Measurements from ENCODE around the gene FOXO6.
A peak's percentile ranks its signal among the peaks of the same experiment; 100 is the strongest.

FOXO6 gene

DNA sequence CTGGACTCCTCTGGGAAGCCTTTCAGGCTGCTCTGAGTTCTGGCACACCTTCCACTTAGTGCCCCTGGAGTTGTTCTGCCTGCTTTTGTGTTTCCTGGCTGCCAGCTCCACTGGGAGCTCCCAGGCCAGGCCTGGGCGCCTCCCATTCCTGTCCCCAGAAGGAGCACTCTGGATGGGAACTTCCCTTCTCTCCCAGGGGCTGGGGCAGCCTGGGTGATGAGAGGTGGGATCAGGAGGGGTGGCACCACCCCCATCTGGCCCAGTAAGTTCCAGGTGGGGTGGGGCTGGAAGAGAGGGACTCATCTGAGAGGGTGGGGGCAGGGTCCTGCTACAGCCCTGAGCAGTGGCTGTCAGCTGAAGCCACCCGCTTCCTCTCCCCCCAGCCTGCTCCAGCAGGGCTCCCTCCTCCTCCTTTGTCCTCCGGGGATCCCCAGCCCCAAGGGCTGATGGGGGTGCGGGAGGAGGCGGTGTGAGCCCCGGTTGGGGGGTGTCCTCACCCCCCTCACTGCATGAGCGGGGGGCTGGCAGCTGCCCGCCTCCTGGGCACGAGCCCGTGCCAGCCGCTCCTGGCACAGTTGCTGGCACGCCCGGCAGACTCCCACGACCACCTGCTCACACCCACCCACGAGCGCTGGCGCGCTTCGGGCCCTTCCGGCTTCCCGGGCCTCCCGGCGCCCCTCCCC lies 4.7 kb downstream of the FOXO6 start:
- DNase-seq (ENCODE audit: low spot score) = no peak

- DNase-seq (ENCODE audit: low spot score) = no peak
Observed at GRCh38 chr1:41366455-41367287, 5.4 kb downstream of the FOXO6 start.

GRCh38 chr1:41367288-41367642 lies 6.0 kb downstream of the FOXO6 start:
- no peak for DNase-seq (ENCODE audit: low spot score)

GRCh38 chr1:41368366-41368765 lies 7.1 kb downstream of the FOXO6 start:
- no peak for DNase-seq (ENCODE audit: low spot score)

- no peak for DNase-seq (ENCODE audit: low spot score)
Observed at GRCh38 chr1:41368801-41369200, 7.6 kb downstream of the FOXO6 start.

DNA sequence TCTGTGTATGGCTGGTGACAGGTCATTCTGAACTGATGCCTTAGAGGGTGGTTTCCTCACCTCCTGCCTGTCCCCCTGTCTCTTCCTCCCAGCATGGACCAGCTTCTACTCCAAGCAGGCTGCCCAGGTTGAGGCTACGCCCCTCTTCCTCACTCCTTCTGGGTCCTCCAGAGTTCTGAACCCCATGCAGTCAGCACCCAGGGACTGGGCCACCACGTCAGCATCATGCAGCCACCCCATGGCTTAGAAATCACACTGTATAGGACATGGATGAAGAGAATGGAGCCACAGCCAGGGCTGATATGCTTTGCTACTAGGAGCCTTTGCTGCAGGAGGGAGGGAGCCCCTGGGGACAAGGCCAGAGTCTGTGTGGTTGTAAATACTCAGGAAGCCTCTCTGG lies 8.3 kb downstream of the FOXO6 start:
- no peak for DNase-seq (ENCODE audit: low spot score)

DNA sequence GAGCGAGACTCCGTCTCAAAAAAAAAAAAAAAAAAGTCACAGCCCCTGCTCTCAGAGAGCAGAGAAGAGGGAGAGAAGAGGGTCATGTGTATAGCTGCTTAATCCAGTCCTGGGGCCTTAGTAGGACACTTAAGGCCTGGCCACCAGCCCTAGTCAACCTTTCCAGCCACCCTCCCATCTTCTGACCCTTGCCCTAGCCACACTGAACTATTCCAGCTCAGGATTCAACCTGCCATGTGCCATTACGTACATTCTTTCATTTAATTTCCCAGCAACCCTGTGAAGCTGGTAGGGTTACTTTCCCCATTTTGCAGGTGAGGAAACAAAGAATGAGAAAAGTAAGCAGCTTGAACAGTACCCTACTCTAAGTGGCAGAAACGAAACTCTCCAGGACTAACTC lies 9.0 kb downstream of the FOXO6 start:
- DNase-seq (ENCODE audit: low spot score) = no peak

DNA sequence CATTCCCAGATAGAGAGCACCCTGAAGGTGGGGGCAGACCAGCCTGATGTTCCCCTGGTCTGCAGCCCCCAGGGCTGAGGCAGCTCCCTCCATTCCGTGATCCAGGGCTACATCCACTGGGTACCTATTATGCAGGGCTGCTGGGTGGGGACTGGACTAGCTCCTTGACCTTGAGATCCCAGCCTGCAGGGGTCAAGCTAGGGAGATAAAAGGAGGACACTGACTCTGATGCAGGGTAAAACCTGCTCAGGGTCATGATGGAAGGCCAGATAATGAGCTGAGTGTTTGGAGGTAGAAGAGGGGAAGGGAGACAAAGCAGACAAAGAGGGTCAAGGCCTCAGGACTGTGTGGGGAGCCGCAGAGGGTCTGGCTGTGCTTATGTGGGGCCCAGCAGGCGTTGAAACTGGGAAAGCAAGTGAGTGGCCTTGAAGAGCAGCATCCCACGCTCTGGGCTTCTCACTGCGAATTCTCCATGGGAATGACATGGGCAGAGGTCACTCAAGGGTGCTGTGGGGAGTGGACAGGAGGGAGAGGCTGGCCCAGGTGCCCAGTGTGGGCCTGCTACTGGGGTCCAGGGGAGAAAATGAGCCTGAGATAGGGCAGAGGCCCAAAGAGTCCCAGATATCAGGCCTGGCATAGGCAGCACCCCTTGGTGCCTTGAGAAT lies 9.7 kb downstream of the FOXO6 start:
- DNase-seq (ENCODE audit: low spot score) = no peak

DNA sequence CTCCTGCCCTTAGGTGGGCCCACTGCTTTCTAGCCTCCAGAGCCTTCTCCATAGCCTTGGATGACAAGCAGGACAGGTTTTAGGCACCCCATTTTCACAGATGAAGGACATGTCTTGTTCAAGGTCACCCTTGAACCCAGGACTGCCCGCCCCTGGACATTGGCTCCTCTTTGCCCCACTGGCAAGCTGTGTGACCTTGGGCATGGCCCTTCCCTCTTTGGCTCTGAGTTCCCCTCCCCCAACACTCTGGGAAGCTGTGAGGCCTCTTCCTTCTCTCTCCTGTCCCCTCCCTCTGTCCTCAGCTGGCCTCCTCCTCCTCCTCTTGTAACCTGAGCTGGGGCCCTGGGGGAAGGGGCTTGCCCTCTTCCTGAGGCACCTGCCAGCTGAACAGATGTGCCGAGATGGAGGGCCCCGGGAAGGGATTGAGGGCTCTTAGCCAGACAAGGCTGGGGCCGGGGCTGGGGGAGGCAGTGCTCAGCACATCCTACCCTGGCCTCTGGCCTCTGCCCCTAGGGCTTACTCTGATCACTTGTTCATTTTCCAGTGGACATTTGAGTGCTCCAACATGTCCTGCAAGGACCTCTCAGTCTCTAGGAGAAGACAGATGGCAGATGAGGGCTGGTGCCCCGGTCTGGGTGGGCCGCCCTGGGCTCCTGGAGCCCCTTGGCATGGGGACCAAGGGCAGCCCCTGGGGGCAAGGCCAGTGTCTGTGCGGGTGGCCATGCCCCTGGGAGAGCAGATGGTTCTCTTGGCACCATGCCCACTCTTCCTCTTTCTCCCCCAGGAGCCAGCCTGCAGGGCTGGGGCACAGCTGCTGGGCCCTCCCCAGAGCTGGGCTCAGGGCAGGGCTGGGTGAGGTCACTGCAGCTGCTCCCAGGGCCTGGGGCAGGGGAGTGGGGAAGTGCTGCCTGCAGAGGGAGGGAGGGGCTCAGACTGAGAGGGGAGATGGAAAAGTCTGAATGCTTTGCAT lies 10.7 kb downstream of the FOXO6 start:
- DNase-seq (ENCODE audit: low spot score) = peak; percentile 91

- no peak for DNase-seq (ENCODE audit: low spot score)
Observed at GRCh38 chr1:41372600-41372993, 11.4 kb downstream of the FOXO6 start.

- DNase-seq (ENCODE audit: low spot score) = no peak
Observed at GRCh38 chr1:41373373-41373772, 12.1 kb downstream of the FOXO6 start.

DNA sequence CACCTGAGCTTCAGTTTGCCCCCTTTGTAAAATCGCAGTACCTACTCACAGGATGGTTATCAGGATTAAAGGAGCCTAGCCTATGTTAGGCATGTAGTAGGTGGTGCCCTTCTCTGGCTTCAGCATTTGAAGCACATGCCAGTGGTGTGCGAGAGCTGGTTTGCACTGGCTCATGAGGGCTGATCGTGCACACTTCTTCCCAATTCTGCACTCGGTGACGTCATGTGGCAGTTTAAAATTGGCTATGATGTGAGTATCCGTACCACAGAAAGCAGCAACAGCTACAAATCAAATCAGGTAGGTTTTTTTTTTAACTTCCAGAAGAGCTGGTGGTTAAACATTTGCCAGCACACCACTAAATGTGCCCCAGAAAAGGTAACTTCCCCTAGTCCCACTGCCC lies 13.5 kb downstream of the FOXO6 start:
- no peak for DNase-seq (ENCODE audit: low spot score)

DNA sequence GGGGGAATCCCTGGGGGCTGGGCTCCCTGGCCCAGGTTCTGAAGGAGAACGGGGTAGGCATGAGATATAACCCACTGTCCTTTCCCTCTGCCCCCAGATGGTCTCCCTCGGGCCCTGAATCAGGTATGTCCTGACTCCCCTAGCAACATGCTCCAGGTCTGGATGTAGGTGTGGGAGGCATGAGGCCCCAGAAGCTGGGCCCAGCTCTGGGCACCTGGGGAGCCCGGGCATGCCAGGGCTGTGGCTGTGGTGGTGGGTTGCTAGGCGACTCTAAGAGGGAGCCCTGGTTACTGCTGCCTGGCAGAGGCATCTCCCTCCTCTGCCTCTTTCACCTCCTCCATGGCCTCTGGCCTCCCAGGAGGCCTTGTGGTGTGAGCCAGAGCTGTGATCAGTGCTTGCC lies 16.2 kb downstream of the FOXO6 start:
- DNase-seq (ENCODE audit: low spot score) = no peak

DNA sequence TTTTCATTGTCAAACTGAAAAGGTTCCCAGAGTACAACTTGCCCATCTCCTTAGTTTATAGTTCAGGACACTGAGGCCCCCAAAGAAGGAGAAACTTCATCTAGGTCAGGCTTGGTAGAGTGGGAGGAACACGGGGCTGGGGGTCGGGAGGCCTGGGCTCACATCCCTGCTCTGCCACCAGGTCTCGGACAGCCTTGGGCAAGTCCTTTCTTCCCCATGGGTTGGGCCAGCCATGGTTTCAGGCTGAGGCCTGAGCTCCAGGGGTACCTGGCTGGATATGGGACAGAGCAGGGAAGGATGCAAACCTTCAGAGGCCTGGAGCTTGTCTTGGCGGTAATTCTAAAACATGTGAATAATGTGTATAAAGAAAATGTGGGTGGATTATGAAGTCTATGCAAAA lies 17.0 kb downstream of the FOXO6 start:
- no peak for DNase-seq (ENCODE audit: low spot score)

DNA sequence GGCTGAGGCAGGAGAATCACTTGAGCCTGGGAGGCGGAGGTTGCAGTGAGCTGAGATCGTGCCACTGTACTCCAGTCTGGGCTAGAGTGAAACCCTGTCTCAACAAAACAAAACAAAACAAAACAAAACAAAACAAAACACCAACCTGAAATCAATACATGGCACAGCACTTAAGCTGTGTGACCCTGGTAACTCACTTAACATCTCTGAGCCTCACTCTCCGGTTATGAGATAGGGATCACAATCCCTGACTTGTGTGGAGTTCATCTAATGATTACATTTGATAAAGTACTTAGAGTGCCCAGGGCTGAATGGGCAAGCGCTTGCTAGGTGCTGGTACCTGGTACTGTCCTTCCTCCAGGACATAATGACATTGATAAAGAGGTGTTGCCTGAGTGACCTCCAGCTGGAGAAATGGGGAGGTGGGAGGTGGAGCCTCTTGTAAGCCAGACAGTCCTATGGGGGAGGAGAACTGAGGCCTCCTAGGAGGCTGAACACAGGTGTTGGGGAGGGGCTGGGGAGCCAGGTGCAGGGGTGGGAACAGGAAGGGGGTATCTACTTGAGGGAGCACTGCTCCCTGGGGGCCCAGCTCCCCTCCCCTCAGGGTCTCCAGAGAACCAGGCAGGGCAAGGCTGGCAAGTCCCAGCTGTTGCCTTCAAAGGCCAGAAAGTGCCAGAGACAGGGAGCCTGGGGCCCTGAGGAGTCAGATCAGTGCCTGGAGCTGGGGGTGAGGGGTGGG lies 17.9 kb downstream of the FOXO6 start:
- no peak for DNase-seq (ENCODE audit: low spot score)

GRCh38 chr1:41379738-41380130 lies 18.5 kb downstream of the FOXO6 start:
- no peak for DNase-seq (ENCODE audit: low spot score)

DNA sequence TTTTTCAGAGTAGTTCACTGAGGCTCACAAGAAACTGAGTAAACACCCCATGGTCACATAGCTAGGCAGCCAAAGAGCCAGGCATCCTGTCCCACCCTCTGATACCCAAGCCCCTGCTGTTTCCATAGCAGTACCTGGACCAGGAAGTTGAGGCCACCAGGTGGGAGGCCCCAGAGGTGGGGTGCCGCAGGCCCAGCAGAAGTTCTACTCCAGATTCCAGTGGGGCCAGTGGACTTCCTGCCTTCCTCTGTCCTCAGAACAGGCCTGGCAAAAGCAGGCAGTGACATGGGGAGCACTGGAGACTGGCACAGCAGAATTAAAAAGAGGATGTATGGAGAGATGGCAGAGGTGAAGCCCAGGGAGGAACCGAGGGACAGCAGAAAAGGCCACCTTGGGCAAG lies 19.0 kb downstream of the FOXO6 start:
- DNase-seq (ENCODE audit: low spot score) = no peak

GRCh38 chr1:41380979-41381691 lies 19.9 kb downstream of the FOXO6 start:
- no peak for DNase-seq (ENCODE audit: low spot score)

DNA sequence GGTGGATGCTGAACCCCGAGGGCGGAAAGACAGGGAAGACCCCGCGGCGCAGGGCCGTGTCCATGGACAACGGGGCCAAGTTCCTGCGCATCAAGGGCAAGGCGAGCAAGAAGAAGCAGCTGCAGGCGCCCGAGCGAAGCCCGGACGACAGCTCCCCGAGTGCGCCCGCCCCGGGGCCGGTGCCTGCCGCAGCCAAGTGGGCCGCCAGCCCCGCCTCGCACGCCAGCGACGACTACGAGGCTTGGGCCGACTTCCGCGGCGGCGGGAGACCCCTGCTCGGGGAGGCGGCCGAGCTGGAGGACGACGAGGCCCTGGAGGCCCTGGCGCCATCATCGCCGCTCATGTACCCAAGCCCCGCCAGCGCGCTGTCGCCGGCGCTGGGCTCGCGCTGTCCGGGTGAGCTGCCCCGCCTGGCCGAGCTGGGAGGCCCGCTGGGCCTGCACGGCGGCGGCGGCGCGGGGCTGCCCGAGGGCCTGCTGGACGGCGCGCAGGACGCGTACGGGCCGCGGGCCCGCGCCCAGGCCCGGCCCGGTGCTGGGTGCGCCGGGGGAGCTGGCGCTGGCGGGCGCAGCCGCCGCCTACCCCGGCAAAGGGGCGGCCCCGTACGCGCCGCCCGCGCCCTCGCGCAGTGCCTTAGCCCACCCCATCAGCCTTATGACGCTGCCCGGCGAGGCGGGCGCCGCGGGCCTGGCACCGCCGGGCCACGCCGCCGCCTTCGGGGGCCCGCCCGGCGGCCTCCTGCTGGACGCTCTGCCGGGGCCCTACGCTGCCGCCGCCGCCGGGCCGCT lies 20.7 kb downstream of the FOXO6 start:
- DNase-seq (ENCODE audit: low spot score) = no peak

Measured in SK-N-DZ (cell line).